ENCODE results near the gene PIPOX. TPM values are rescaled to one million over a fixed set of nuclear protein-coding genes. Genes with fewer than 3 reads are reported as not detected.

Gene PIPOX
- total and polyA plus RNA-seq, 2 of the 13 experiments (the other 11 are each of a cell fraction or from before 2014, with no cell fraction given): 87.3 to 154 TPM

DNA sequence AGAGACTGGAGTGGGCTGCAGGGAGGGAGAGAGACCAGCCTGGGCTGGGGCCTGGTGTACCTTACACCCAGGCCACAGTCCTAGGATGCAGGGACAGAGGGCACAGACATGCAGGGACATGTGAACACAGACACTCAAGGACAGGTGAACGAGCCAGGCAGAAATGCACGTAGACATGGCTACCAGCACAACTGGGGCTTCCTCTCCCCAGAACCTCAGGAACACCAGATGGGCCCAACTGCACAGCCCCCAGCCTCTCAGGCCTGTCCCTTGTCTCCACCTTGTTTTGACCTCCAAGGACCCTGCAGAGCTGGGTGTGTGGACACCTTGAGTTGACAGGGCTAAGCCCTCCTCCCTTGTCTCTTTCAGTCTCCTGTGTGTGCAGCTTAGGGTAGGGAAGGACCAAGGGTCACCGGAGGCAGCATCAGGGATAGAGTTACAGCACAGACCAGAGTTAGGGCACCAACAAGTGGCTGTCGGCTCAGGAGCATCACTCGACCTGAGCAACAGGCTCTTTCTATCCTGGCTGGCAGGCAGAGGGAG is 46.3 kb upstream of the PIPOX start (continued):
- TF ChIP-seq, protein P1, sequence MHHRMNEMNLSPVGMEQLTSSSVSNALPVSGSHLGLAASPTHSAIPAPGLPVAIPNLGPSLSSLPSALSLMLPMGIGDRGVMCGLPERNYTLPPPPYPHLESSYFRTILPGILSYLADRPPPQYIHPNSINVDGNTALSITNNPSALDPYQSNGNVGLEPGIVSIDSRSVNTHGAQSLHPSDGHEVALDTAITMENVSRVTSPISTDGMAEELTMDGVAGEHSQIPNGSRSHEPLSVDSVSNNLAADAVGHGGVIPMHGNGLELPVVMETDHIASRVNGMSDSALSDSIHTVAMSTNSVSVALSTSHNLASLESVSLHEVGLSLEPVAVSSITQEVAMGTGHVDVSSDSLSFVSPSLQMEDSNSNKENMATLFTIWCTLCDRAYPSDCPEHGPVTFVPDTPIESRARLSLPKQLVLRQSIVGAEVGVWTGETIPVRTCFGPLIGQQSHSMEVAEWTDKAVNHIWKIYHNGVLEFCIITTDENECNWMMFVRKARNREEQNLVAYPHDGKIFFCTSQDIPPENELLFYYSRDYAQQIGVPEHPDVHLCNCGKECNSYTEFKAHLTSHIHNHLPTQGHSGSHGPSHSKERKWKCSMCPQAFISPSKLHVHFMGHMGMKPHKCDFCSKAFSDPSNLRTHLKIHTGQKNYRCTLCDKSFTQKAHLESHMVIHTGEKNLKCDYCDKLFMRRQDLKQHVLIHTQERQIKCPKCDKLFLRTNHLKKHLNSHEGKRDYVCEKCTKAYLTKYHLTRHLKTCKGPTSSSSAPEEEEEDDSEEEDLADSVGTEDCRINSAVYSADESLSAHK (CRISPR knock-in tag; IDR thresholded peaks at IDR 0.05; ENCODE audit: borderline replicate concordance): no peak
- TF ChIP-seq ZNF772 (CRISPR knock-in tag; IDR thresholded peaks at IDR 0.05): peak; percentile 49
- TF ChIP-seq SOX13 (IDR thresholded peaks at IDR 0.05): no peak
- TF ChIP-seq SOX13 (CRISPR knock-in tag; conservative IDR thresholded peaks at IDR 0.05 in 1 of 2, IDR thresholded peaks at IDR 0.05 in 1 of 2): no peak
- TF ChIP-seq, protein P2, sequence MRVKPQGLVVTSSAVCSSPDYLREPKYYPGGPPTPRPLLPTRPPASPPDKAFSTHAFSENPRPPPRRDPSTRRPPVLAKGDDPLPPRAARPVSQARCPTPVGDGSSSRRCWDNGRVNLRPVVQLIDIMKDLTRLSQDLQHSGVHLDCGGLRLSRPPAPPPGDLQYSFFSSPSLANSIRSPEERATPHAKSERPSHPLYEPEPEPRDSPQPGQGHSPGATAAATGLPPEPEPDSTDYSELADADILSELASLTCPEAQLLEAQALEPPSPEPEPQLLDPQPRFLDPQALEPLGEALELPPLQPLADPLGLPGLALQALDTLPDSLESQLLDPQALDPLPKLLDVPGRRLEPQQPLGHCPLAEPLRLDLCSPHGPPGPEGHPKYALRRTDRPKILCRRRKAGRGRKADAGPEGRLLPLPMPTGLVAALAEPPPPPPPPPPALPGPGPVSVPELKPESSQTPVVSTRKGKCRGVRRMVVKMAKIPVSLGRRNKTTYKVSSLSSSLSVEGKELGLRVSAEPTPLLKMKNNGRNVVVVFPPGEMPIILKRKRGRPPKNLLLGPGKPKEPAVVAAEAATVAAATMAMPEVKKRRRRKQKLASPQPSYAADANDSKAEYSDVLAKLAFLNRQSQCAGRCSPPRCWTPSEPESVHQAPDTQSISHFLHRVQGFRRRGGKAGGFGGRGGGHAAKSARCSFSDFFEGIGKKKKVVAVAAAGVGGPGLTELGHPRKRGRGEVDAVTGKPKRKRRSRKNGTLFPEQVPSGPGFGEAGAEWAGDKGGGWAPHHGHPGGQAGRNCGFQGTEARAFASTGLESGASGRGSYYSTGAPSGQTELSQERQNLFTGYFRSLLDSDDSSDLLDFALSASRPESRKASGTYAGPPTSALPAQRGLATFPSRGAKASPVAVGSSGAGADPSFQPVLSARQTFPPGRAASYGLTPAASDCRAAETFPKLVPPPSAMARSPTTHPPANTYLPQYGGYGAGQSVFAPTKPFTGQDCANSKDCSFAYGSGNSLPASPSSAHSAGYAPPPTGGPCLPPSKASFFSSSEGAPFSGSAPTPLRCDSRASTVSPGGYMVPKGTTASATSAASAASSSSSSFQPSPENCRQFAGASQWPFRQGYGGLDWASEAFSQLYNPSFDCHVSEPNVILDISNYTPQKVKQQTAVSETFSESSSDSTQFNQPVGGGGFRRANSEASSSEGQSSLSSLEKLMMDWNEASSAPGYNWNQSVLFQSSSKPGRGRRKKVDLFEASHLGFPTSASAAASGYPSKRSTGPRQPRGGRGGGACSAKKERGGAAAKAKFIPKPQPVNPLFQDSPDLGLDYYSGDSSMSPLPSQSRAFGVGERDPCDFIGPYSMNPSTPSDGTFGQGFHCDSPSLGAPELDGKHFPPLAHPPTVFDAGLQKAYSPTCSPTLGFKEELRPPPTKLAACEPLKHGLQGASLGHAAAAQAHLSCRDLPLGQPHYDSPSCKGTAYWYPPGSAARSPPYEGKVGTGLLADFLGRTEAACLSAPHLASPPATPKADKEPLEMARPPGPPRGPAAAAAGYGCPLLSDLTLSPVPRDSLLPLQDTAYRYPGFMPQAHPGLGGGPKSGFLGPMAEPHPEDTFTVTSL (CRISPR knock-in tag; IDR thresholded peaks at IDR 0.05; ENCODE audit: borderline replicate concordance): peak; percentile 53; the same call in 1 of the 2 replicates
- TF ChIP-seq, protein P3, sequence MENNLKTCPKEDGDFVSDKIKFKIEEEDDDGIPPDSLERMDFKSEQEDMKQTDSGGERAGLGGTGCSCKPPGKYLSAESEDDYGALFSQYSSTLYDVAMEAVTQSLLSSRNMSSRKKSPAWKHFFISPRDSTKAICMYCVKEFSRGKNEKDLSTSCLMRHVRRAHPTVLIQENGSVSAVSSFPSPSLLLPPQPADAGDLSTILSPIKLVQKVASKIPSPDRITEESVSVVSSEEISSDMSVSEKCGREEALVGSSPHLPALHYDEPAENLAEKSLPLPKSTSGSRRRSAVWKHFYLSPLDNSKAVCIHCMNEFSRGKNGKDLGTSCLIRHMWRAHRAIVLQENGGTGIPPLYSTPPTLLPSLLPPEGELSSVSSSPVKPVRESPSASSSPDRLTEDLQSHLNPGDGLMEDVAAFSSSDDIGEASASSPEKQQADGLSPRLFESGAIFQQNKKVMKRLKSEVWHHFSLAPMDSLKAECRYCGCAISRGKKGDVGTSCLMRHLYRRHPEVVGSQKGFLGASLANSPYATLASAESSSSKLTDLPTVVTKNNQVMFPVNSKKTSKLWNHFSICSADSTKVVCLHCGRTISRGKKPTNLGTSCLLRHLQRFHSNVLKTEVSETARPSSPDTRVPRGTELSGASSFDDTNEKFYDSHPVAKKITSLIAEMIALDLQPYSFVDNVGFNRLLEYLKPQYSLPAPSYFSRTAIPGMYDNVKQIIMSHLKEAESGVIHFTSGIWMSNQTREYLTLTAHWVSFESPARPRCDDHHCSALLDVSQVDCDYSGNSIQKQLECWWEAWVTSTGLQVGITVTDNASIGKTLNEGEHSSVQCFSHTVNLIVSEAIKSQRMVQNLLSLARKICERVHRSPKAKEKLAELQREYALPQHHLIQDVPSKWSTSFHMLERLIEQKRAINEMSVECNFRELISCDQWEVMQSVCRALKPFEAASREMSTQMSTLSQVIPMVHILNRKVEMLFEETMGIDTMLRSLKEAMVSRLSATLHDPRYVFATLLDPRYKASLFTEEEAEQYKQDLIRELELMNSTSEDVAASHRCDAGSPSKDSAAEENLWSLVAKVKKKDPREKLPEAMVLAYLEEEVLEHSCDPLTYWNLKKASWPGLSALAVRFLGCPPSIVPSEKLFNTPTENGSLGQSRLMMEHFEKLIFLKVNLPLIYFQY (CRISPR knock-in tag; IDR thresholded peaks at IDR 0.05; ENCODE audit: borderline replicate concordance): 0 out of 2 replicates have a peak, but pooled peaks have one; percentile 33
- TF ChIP-seq, protein P4, sequence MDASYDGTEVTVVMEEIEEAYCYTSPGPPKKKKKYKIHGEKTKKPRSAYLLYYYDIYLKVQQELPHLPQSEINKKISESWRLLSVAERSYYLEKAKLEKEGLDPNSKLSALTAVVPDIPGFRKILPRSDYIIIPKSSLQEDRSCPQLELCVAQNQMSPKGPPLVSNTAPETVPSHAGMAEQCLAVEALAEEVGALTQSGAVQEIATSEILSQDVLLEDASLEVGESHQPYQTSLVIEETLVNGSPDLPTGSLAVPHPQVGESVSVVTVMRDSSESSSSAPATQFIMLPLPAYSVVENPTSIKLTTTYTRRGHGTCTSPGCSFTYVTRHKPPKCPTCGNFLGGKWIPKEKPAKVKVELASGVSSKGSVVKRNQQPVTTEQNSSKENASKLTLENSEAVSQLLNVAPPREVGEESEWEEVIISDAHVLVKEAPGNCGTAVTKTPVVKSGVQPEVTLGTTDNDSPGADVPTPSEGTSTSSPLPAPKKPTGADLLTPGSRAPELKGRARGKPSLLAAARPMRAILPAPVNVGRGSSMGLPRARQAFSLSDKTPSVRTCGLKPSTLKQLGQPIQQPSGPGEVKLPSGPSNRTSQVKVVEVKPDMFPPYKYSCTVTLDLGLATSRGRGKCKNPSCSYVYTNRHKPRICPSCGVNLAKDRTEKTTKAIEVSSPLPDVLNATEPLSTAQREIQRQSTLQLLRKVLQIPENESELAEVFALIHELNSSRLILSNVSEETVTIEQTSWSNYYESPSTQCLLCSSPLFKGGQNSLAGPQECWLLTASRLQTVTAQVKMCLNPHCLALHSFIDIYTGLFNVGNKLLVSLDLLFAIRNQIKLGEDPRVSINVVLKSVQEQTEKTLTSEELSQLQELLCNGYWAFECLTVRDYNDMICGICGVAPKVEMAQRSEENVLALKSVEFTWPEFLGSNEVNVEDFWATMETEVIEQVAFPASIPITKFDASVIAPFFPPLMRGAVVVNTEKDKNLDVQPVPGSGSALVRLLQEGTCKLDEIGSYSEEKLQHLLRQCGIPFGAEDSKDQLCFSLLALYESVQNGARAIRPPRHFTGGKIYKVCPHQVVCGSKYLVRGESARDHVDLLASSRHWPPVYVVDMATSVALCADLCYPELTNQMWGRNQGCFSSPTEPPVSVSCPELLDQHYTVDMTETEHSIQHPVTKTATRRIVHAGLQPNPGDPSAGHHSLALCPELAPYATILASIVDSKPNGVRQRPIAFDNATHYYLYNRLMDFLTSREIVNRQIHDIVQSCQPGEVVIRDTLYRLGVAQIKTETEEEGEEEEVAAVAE (CRISPR knock-in tag; IDR thresholded peaks at IDR 0.05; ENCODE audit: borderline replicate concordance): 0 out of 2 replicates have a peak, but pooled peaks have one; percentile 22
- TF ChIP-seq, protein P5, sequence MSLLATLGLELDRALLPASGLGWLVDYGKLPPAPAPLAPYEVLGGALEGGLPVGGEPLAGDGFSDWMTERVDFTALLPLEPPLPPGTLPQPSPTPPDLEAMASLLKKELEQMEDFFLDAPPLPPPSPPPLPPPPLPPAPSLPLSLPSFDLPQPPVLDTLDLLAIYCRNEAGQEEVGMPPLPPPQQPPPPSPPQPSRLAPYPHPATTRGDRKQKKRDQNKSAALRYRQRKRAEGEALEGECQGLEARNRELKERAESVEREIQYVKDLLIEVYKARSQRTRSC (CRISPR knock-in tag; IDR thresholded peaks at IDR 0.05; ENCODE audit: low read depth): peak; percentile 41
- 0 out of 2 replicates have a peak, but pooled peaks have one; percentile 1 for TF ChIP-seq KMT2B (CRISPR knock-in tag; IDR thresholded peaks at IDR 0.05)
- peak; percentile 48; the same call in 1 of the 2 replicates for TF ChIP-seq PPARG (CRISPR knock-in tag; conservative IDR thresholded peaks at IDR 0.05)
